Measurements from ENCODE around the gene CEP126.

The CEP126 gene

GRCh38 chr11:102046841-102047240 is 132.0 kb downstream of the CEP126 start:
- Histone ChIP-seq H3K9me3 (no peaks in the 10 kb centered on the region), H3K4me1 (ENCODE audit: control insufficient read depth in 1 of 2, insufficient read depth in 1 of 2, low read depth in 1 of 2, low read length in 1 of 2) (no peaks in the 10 kb centered on the region), H3K4me3 (ENCODE audit: low read depth in 1 of 2, low read length in 1 of 2) (no peak overlapping the region), H3K27me3 (peaks cover 64% of the 10 kb centered on the region), H3K27ac (no peak overlapping the region), H3K36me3 (no peaks in the 10 kb centered on the region)
- no peak for TF ChIP-seq CTCF (IDR thresholded peaks at IDR 0.05)

- no peak within 1 kb of the TSS for H3K27ac ChIP-seq
Measured at GRCh38 chr11:102047305-102047924, 132.6 kb downstream of the CEP126 start, which contains the start of gene CFAP300. Gene CFAP300 (plus strand): TSS chr11:102047437. CDS start chr11:102047471, 34 bp downstream.

More at GRCh38 chr11:102047305-102047924, 132.6 kb downstream of the CEP126 start, which contains the start of gene CFAP300:
- H3K9me3 ChIP-seq: no peaks in the 10 kb centered on the region
- TF ChIP-seq CTCF (IDR thresholded peaks at IDR 0.05): no peak
- H3K36me3 ChIP-seq: no peaks in the 10 kb centered on the region
- peaks cover 66% of the 10 kb centered on the region for H3K27me3 ChIP-seq
- H3K4me3 ChIP-seq (ENCODE audit: low read depth in 1 of 2, low read length in 1 of 2): no peak within 1 kb of the TSS
- no peaks in the 10 kb centered on the region for H3K4me1 ChIP-seq (ENCODE audit: control insufficient read depth in 1 of 2, insufficient read depth in 1 of 2, low read depth in 1 of 2, low read length in 1 of 2)
